TTC549 (cell line): ENCODE results near the gene NCF4.

ENCODE experiments used
- FAIRE-seq: peaks from 2 replicates; lab custom pipeline; 2012; peaks lifted over from hg19 to GRCh38; lab: Jason Lieb, UNC

NCF4 gene

GRCh38 chr22:36865346-36865745, 4.5 kb downstream of the NCF4 start:
- FAIRE-seq = no peak

GRCh38 chr22:36867695-36868094, 6.9 kb downstream of the NCF4 start:
- no peak for FAIRE-seq

GRCh38 chr22:36868546-36869181, 7.9 kb downstream of the NCF4 start:
- no peak for FAIRE-seq

GRCh38 chr22:36870250-36870649, 9.4 kb downstream of the NCF4 start:
- FAIRE-seq = no peak

GRCh38 chr22:36871669-36872081, 10.9 kb downstream of the NCF4 start:
- FAIRE-seq = no peak

- FAIRE-seq = no peak
Measured at GRCh38 chr22:36872084-36872483, 11.3 kb downstream of the NCF4 start.

GRCh38 chr22:36872866-36873498, 12.2 kb downstream of the NCF4 start:
- FAIRE-seq = no peak

GRCh38 chr22:36873614-36874308, 13.0 kb downstream of the NCF4 start:
- FAIRE-seq = no peak

- FAIRE-seq = no peak
Measured at GRCh38 chr22:36874309-36874696, 13.5 kb downstream of the NCF4 start.

- no peak for FAIRE-seq
Measured at GRCh38 chr22:36874736-36875135, 13.9 kb downstream of the NCF4 start.

- no peak for FAIRE-seq
Measured at GRCh38 chr22:36875741-36876140, 14.9 kb downstream of the NCF4 start.

GRCh38 chr22:36879775-36880174, 19.0 kb downstream of the NCF4 start:
- FAIRE-seq = no peak

GRCh38 chr22:36881504-36882245, 20.9 kb downstream of the NCF4 start:
- FAIRE-seq = no peak

- no peak for FAIRE-seq
Measured at GRCh38 chr22:36884349-36885158, 23.7 kb downstream of the NCF4 start.

GRCh38 chr22:36885474-36885873, 24.7 kb downstream of the NCF4 start:
- FAIRE-seq = no peak

- FAIRE-seq = no peak
Measured at GRCh38 chr22:36886016-36886415, 25.2 kb downstream of the NCF4 start.

GRCh38 chr22:36887162-36887561, 26.4 kb downstream of the NCF4 start:
- no peak for FAIRE-seq

- no peak for FAIRE-seq
Measured at GRCh38 chr22:36891646-36892045, 30.8 kb downstream of the NCF4 start.

GRCh38 chr22:36892292-36892691, 31.5 kb downstream of the NCF4 start:
- FAIRE-seq = no peak

GRCh38 chr22:36893262-36893661, 32.5 kb downstream of the NCF4 start:
- FAIRE-seq = no peak

GRCh38 chr22:36894266-36894665, 33.5 kb downstream of the NCF4 start:
- no peak for FAIRE-seq

GRCh38 chr22:36897611-36898010, 36.8 kb downstream of the NCF4 start:
- FAIRE-seq = no peak
